Ishikawa (cell line): ENCODE data around the gene ELFN1.

Experiments used
- CEBPB ChIP-seq: IDR thresholded peaks from 2 replicates; pipeline ENCODE4 v1.6.1; 2012
- CREB1 ChIP-seq: IDR thresholded peaks from 2 replicates; pipeline ENCODE4 v1.6.1; 2012; ENCODE audit warnings: low read depth
- EGR1 ChIP-seq: IDR thresholded peaks from 2 replicates; pipeline ENCODE4 v1.6.1; 2012
- EP300 ChIP-seq: IDR thresholded peaks from 2 replicates; pipeline ENCODE4 v1.6.1; 2012; ENCODE audit warnings: borderline replicate concordance
- FOXM1 ChIP-seq: IDR thresholded peaks from 2 replicates; pipeline ENCODE4 v1.6.1; 2012; ENCODE audit warnings: low read depth, borderline replicate concordance
- NFIC ChIP-seq: IDR thresholded peaks from 2 replicates; pipeline ENCODE4 v1.6.1; 2012
- RAD21 ChIP-seq: IDR thresholded peaks from 2 replicates; pipeline ENCODE4 v1.6.1; 2012; ENCODE audit warnings: low read depth
- TAF1 ChIP-seq: IDR thresholded peaks from 2 replicates; pipeline ENCODE4 v1.6.1; 2012; ENCODE audit warnings: low read depth, mild to moderate bottlenecking
- TCF12 ChIP-seq: IDR thresholded peaks from 2 replicates; pipeline ENCODE4 v1.6.1; 2012; ENCODE audit warnings: low read depth
- TEAD4 ChIP-seq: IDR thresholded peaks from 2 replicates; pipeline ENCODE4 v1.6.1; 2012
- YY1 ChIP-seq: IDR thresholded peaks from 2 replicates; pipeline ENCODE4 v1.6.1; 2012; ENCODE audit warnings: low read depth
- ZBTB7A ChIP-seq: IDR thresholded peaks from 2 replicates; pipeline ENCODE4 v1.6.1; 2012; ENCODE audit warnings: low read depth
- TF ChIP-seq, protein P1 (sequence below): IDR thresholded peaks from 2 replicates; pipeline ENCODE4 v1.6.1; 2012
- TF ChIP-seq, protein P2 (sequence below): IDR thresholded peaks from 2 replicates; pipeline ENCODE4 v1.6.1; 2012; ENCODE audit warnings: low read depth, mild to moderate bottlenecking
- TF ChIP-seq, protein P3 (sequence below): IDR thresholded peaks from 2 replicates; pipeline ENCODE4 v1.6.1; 2012

Gene ELFN1

DNA sequence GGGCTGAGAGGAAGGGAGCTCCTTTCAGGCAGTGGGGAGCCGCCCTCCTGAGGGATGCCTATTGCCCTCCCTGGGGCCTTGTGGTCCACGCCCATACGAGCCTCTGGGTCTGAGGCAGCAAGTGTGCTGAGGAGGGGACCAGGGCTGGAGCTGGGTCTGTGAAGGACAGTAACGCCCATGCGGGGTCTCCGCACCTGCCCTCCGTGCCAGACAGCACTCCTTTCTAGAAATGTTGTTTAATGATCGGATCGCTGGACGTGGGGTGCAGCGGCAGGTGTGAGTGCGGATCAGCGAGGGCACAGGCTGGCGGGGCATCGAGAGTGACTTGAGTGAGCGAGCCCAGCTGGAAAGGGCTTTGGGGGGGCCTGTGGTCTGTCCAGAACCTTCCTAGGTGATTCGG lies 70.1 kb downstream of the ELFN1 start:
- no peak for TF ChIP-seq YY1
- TF ChIP-seq CEBPB: no peak
- TF ChIP-seq TEAD4: no peak
- TF ChIP-seq, protein P1, sequence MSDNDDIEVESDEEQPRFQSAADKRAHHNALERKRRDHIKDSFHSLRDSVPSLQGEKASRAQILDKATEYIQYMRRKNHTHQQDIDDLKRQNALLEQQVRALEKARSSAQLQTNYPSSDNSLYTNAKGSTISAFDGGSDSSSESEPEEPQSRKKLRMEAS: no peak
- no peak for TF ChIP-seq FOXM1
- no peak for TF ChIP-seq TCF12
- no peak for TF ChIP-seq TAF1

DNA sequence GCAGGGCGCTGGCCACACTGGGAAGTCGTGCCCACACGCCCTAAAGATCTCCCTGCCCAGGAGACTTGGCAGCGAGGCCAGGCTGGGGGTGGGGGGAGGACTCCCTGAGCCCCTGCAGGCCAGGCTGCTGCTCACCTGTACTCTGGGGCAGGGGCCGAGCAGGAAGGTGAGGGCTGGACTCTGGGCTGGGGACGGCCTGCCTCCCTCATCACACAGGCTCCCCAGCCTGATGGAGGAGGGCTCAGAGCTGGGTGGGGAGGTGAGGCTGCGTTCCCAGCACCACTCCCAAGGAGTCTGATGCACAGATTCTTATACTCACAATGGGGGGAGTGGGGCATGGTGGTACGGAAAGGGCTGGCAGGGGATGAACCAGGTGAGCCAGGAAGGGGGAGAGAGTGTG lies 71.2 kb downstream of the ELFN1 start:
- TF ChIP-seq EP300 (no peak), TCF12 (no peak), CEBPB (no peak), TAF1 (no peak), RAD21 (no peak), ZBTB7A (no peak), YY1 (no peak), TEAD4 (no peak), NFIC (no peak), EGR1 (no peak), FOXM1 (no peak), CREB1 (no peak)
- TF ChIP-seq, protein P2, sequence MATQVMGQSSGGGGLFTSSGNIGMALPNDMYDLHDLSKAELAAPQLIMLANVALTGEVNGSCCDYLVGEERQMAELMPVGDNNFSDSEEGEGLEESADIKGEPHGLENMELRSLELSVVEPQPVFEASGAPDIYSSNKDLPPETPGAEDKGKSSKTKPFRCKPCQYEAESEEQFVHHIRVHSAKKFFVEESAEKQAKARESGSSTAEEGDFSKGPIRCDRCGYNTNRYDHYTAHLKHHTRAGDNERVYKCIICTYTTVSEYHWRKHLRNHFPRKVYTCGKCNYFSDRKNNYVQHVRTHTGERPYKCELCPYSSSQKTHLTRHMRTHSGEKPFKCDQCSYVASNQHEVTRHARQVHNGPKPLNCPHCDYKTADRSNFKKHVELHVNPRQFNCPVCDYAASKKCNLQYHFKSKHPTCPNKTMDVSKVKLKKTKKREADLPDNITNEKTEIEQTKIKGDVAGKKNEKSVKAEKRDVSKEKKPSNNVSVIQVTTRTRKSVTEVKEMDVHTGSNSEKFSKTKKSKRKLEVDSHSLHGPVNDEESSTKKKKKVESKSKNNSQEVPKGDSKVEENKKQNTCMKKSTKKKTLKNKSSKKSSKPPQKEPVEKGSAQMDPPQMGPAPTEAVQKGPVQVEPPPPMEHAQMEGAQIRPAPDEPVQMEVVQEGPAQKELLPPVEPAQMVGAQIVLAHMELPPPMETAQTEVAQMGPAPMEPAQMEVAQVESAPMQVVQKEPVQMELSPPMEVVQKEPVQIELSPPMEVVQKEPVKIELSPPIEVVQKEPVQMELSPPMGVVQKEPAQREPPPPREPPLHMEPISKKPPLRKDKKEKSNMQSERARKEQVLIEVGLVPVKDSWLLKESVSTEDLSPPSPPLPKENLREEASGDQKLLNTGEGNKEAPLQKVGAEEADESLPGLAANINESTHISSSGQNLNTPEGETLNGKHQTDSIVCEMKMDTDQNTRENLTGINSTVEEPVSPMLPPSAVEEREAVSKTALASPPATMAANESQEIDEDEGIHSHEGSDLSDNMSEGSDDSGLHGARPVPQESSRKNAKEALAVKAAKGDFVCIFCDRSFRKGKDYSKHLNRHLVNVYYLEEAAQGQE: no peak
- TF ChIP-seq, protein P3, sequence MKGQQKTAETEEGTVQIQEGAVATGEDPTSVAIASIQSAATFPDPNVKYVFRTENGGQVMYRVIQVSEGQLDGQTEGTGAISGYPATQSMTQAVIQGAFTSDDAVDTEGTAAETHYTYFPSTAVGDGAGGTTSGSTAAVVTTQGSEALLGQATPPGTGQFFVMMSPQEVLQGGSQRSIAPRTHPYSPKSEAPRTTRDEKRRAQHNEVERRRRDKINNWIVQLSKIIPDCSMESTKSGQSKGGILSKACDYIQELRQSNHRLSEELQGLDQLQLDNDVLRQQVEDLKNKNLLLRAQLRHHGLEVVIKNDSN: no peak
- TF ChIP-seq, protein P1: no peak

GRCh38 chr7:1741751-1742554 lies 71.9 kb downstream of the ELFN1 start:
- TF ChIP-seq, protein P1: peak; percentile 43; the same call in 1 of the 2 replicates
- TF ChIP-seq CREB1: no peak

GRCh38 chr7:1742555-1743303 lies 72.7 kb downstream of the ELFN1 start:
- no peak for TF ChIP-seq CREB1
- peak; percentile 54; the same call in 1 of the 2 replicates for TF ChIP-seq NFIC

- TF ChIP-seq TCF12: no peak
- TF ChIP-seq YY1: no peak
- no peak for TF ChIP-seq CREB1
- TF ChIP-seq TEAD4: no peak
- TF ChIP-seq NFIC: no peak
- no peak for TF ChIP-seq RAD21
- TF ChIP-seq EP300: no peak
- TF ChIP-seq, protein P1: no peak
- TF ChIP-seq, protein P3: no peak
- TF ChIP-seq, protein P2: no peak
- TF ChIP-seq TAF1: no peak
- TF ChIP-seq CEBPB: no peak
- no peak for TF ChIP-seq ZBTB7A
- TF ChIP-seq EGR1: no peak
- no peak for TF ChIP-seq FOXM1
Observed at GRCh38 chr7:1743481-1744230, 73.6 kb downstream of the ELFN1 start.
